ENCODE results near the gene TMBIM4. TPM values are rescaled to one million over a fixed set of nuclear protein-coding genes. Genes with fewer than 3 reads are reported as not detected.

Gene TMBIM4
- total and polyA plus RNA-seq, 2 experiments from 2014 or later = 59.6 to 63.6 TPM

DNA sequence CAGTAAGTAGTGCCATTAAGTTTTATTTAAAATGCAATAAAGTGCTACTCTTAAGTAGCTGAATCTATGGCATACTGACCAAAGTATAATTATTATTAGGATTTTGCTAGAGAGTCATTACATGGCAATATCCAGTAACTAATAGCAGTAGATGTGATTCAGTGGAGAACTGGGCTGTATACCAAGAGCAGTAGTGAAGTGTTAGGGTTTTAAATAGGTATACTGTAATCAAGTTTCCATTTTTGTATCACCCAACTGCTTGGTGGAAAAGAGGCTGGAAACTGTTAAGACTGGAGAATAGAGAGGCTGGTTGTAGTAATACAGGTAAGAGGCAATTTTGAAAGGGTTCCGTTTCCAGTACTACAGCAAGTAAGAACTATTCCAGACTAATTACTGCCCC is 25.9 kb downstream of the TMBIM4 start:
- Histone ChIP-seq H3K4me3 (no peak overlapping the region), H4K20me1 (replicated peaks; ENCODE audit: insufficient read depth) (no peaks in the 10 kb centered on the region), H3K27ac (ENCODE audit: low read depth) (no peak overlapping the region), H3K9me2 (ENCODE audit: insufficient read depth) (no peaks in the 10 kb centered on the region), H3K4me2 (no peak overlapping the region), H3F3A (replicated peaks; ENCODE audit: low read depth) (no peaks in the 10 kb centered on the region), H3K4me1 (ENCODE audit: insufficient read depth) (peaks cover 2% of the 10 kb centered on the region; the same call in 1 of the 2 replicates), H3K27me3 (ENCODE audit: insufficient read depth) (no peaks in the 10 kb centered on the region), H3K79me2 (replicated peaks; ENCODE audit: insufficient read depth) (no peaks in the 10 kb centered on the region), H3K36me3 (ENCODE audit: insufficient read depth) (peaks cover 9% of the 10 kb centered on the region; the same call in 1 of the 2 replicates), H2AFZ (no peak overlapping the region)
- DNase-seq (ENCODE audit: low spot score) = no peak
- Mint-ChIP-seq H3K36me3 (ENCODE audit: low read depth) (peaks cover 42% of the 10 kb centered on the region), H3K27me3 (ENCODE audit: insufficient read depth, low read depth, poor library complexity) (no peaks in the 10 kb centered on the region), H3K27ac (no peak overlapping the region), H3K4me3 (no peak overlapping the region), H3K9me3 (peaks cover 27% of the 10 kb centered on the region), H3K4me1 (peaks cover 7% of the 10 kb centered on the region)
- no peak for TF ChIP-seq POLR2AphosphoS5 (IDR thresholded peaks at IDR 0.05; ENCODE audit: low read depth)
- no peak for TF ChIP-seq EZH2 (IDR thresholded peaks at IDR 0.05; ENCODE audit: low read depth, unreplicated experiment)
- TF ChIP-seq, protein P1, sequence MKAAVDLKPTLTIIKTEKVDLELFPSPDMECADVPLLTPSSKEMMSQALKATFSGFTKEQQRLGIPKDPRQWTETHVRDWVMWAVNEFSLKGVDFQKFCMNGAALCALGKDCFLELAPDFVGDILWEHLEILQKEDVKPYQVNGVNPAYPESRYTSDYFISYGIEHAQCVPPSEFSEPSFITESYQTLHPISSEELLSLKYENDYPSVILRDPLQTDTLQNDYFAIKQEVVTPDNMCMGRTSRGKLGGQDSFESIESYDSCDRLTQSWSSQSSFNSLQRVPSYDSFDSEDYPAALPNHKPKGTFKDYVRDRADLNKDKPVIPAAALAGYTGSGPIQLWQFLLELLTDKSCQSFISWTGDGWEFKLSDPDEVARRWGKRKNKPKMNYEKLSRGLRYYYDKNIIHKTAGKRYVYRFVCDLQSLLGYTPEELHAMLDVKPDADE (IDR thresholded peaks at IDR 0.05) = no peak
- no peak for TF ChIP-seq JUNB (IDR thresholded peaks at IDR 0.05; ENCODE audit: unreplicated experiment)
- no peak for TF ChIP-seq ZNF331 (CRISPR knock-in tag; IDR thresholded peaks at IDR 0.05; ENCODE audit: low read depth)
- TF ChIP-seq CREB1 (CRISPR knock-in tag; IDR thresholded peaks at IDR 0.05; ENCODE audit: low read depth) = no peak
- TF ChIP-seq NANOG (IDR thresholded peaks at IDR 0.05; ENCODE audit: borderline replicate concordance) = no peak
- TF ChIP-seq ZNF114 (CRISPR knock-in tag; IDR thresholded peaks at IDR 0.05) = no peak
- TF ChIP-seq, protein P2, sequence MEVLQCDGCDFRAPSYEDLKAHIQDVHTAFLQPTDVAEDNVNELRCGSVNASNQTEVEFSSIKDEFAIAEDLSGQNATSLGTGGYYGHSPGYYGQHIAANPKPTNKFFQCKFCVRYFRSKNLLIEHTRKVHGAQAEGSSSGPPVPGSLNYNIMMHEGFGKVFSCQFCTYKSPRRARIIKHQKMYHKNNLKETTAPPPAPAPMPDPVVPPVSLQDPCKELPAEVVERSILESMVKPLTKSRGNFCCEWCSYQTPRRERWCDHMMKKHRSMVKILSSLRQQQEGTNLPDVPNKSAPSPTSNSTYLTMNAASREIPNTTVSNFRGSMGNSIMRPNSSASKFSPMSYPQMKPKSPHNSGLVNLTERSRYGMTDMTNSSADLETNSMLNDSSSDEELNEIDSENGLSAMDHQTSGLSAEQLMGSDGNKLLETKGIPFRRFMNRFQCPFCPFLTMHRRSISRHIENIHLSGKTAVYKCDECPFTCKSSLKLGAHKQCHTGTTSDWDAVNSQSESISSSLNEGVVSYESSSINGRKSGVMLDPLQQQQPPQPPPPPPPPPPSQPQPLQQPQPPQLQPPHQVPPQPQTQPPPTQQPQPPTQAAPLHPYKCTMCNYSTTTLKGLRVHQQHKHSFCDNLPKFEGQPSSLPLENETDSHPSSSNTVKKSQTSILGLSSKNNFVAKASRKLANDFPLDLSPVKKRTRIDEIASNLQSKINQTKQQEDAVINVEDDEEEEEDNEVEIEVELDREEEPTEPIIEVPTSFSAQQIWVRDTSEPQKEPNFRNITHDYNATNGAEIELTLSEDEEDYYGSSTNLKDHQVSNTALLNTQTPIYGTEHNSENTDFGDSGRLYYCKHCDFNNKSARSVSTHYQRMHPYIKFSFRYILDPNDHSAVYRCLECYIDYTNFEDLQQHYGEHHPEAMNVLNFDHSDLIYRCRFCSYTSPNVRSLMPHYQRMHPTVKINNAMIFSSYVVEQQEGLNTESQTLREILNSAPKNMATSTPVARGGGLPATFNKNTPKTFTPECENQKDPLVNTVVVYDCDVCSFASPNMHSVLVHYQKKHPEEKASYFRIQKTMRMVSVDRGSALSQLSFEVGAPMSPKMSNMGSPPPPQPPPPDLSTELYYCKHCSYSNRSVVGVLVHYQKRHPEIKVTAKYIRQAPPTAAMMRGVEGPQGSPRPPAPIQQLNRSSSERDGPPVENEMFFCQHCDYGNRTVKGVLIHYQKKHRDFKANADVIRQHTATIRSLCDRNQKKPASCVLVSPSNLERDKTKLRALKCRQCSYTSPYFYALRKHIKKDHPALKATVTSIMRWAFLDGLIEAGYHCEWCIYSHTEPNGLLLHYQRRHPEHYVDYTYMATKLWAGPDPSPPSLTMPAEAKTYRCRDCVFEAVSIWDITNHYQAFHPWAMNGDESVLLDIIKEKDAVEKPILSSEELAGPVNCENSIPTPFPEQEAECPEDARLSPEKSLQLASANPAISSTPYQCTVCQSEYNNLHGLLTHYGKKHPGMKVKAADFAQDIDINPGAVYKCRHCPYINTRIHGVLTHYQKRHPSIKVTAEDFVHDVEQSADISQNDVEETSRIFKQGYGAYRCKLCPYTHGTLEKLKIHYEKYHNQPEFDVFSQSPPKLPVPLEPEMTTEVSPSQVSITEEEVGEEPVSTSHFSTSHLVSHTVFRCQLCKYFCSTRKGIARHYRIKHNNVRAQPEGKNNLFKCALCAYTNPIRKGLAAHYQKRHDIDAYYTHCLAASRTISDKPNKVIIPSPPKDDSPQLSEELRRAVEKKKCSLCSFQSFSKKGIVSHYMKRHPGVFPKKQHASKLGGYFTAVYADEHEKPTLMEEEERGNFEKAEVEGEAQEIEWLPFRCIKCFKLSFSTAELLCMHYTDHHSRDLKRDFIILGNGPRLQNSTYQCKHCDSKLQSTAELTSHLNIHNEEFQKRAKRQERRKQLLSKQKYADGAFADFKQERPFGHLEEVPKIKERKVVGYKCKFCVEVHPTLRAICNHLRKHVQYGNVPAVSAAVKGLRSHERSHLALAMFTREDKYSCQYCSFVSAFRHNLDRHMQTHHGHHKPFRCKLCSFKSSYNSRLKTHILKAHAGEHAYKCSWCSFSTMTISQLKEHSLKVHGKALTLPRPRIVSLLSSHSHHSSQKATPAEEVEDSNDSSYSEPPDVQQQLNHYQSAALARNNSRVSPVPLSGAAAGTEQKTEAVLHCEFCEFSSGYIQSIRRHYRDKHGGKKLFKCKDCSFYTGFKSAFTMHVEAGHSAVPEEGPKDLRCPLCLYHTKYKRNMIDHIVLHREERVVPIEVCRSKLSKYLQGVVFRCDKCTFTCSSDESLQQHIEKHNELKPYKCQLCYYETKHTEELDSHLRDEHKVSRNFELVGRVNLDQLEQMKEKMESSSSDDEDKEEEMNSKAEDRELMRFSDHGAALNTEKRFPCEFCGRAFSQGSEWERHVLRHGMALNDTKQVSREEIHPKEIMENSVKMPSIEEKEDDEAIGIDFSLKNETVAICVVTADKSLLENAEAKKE (CRISPR knock-in tag; IDR thresholded peaks at IDR 0.05) = no peak
- TF ChIP-seq STAT1 (IDR thresholded peaks at IDR 0.05; ENCODE audit: unreplicated experiment) = no peak
- ATAC-seq = no peak
